Natural killer cell (primary cell): ENCODE results near the gene CCL20. TPM values are rescaled to one million over a fixed set of nuclear protein-coding genes. Genes with fewer than 3 reads are reported as not detected.

Experiments
- ATAC-seq, 3 donors: fragments of 150-1000 bp in 2 of 3; fragments of 200-7000 bp in 1 of 3; cut with Tn5 transposase; 1 replicate in 1 of 3; 2 replicates in 2 of 3; pipeline ENCODE4 v1.10.0; 2021; ENCODE audit warnings: mild to moderate bottlenecking in 2 of 3, moderate library complexity in 2 of 3
- DNase-seq, 2 donors: peaks; one replicate each; pipeline versions ENCODE4 v3.0.0 to v3.0.0-alpha.2; 2013 to 2021; ENCODE audit warnings: mixed read lengths in 1 of 2
- H3K27ac ChIP-seq: one replicate; pipeline ENCODE4 v1.5.1; 2013; ENCODE audit warnings: mild to moderate bottlenecking, low read length
- H3K27me3 ChIP-seq: one replicate; pipeline ENCODE4 v1.6.1; 2013; ENCODE audit warnings: low read length; ENCODE audit not compliant: control insufficient read depth, insufficient read depth
- H3K36me3 ChIP-seq: one replicate; pipeline ENCODE4 v1.6.1; 2013; ENCODE audit warnings: low read length; ENCODE audit not compliant: control insufficient read depth, insufficient read depth
- H3K4me1 ChIP-seq: one replicate; pipeline ENCODE4 v1.6.1; 2013; ENCODE audit warnings: low read length; ENCODE audit not compliant: control insufficient read depth, insufficient read depth
- H3K4me3 ChIP-seq: one replicate; pipeline ENCODE4 v1.5.1; 2013; ENCODE audit warnings: low read length
- H3K9me3 ChIP-seq: one replicate; pipeline ENCODE4 v1.6.1; 2013; ENCODE audit warnings: low read length; ENCODE audit not compliant: control insufficient read depth, insufficient read depth
- H3K27ac Mint-ChIP-seq, 2 donors: one replicate each; pipeline ENCODE4 v1.8.0; 2022; ENCODE audit warnings: mild to moderate bottlenecking in 2 of 2, mixed read lengths in 2 of 2, moderate library complexity in 1 of 2
- H3K27me3 Mint-ChIP-seq, 2 donors: one replicate each; pipeline ENCODE4 v1.8.0; 2022; ENCODE audit warnings: low read depth in 2 of 2, mixed read lengths in 2 of 2
- H3K36me3 Mint-ChIP-seq: one replicate; pipeline ENCODE4 v1.8.0; 2022; ENCODE audit warnings: mixed read lengths
- H3K4me1 Mint-ChIP-seq, 2 donors: one replicate each; pipeline ENCODE4 v1.8.0; 2022; ENCODE audit warnings: mixed read lengths in 2 of 2
- H3K4me3 Mint-ChIP-seq: one replicate; pipeline ENCODE4 v1.8.0; 2022; ENCODE audit warnings: mild to moderate bottlenecking, moderate library complexity, mixed read lengths
- H3K9me3 Mint-ChIP-seq, 2 donors: one replicate each; pipeline ENCODE4 v1.8.0; 2022; ENCODE audit warnings: mixed read lengths in 2 of 2
- CTCF ChIP-seq: fragments of 200-600 bp; IDR thresholded peaks from one replicate; pipeline ENCODE4 v1.8.0; 2022; ENCODE audit warnings: antibody characterized with exemption
- WGBS: methylation state at CpG from one replicate; pipeline ENCODE4 v1.1.7; 2013; ENCODE audit warnings: missing lambda C conversion rate; ENCODE audit not compliant: insufficient coverage; 5-methylcytosine and 5-hydroxymethylcytosine counted together
- intact Hi-C: fragments of 100-400 bp; cut with micrococcal nuclease; formaldehyde crosslinking; loops from one replicate; pipeline ENCODE4 v1.14.2; 2022
- total RNA-seq, 4 donors: library from RNA; stranded (reverse); fragments of 120-200 nt in 1 of 4; gene quantifications; one replicate each; pipeline versions ENCODE4 v1.2.3 to v1.2.4, GENCODE V29; 2013 to 2022

Gene CCL20
- total RNA-seq, 3 donors from 2014 or later (not counting 1 experiment from before 2014, with no cell fraction given), result 2.0 TPM; not detected in 2

- Mint-ChIP-seq H3K4me1 (no peaks in the 10 kb centered on the region), H3K27ac (no peak overlapping the region), H3K4me3 (no peak overlapping the region), H3K36me3 (no peaks in the 10 kb centered on the region), H3K27me3 (peaks cover 0 to 3% of the 10 kb centered on the region in 2 donors), H3K9me3 (no peaks in the 10 kb centered on the region)
- no peaks in the 10 kb centered on the region for H3K4me1 ChIP-seq
- WGBS, result 81% methylated on average over 4 of the region's 6 CpGs
- TF ChIP-seq CTCF, result no peak
- H3K36me3 ChIP-seq, result no peaks in the 10 kb centered on the region
- ATAC-seq, result no peak
- H3K27me3 ChIP-seq, result no peaks in the 10 kb centered on the region
- DNase-seq, result no peak
- H3K9me3 ChIP-seq, result no peaks in the 10 kb centered on the region
- intact Hi-C loops, result no loop called here
- no peak overlapping the region for H3K4me3 ChIP-seq
- no peak overlapping the region for H3K27ac ChIP-seq
These were observed 38.5 kb upstream of the CCL20 start for GRCh38 chr2:227774895-227775842.

- 85% methylated on average over 13 of the region's 14 CpGs for WGBS
- Mint-ChIP-seq H3K27me3 (peaks cover 0 to 3% of the 10 kb centered on the region in 2 donors), H3K27ac (no peak overlapping the region), H3K36me3 (no peaks in the 10 kb centered on the region), H3K4me1 (peaks cover 0 to 14% of the 10 kb centered on the region in 2 donors), H3K4me3 (no peak overlapping the region), H3K9me3 (no peaks in the 10 kb centered on the region)
- ATAC-seq (no peak), DNase-seq (no peak)
- H3K27ac ChIP-seq, result no peak overlapping the region
- no peaks in the 10 kb centered on the region for H3K9me3 ChIP-seq
- H3K27me3 ChIP-seq, result no peaks in the 10 kb centered on the region
- TF ChIP-seq CTCF, result no peak
- H3K36me3 ChIP-seq, result no peaks in the 10 kb centered on the region
- intact Hi-C loops, result no loop called here
- H3K4me3 ChIP-seq, result no peak overlapping the region
- peaks cover 11% of the 10 kb centered on the region for H3K4me1 ChIP-seq
These were observed 32.5 kb upstream of the CCL20 start for GRCh38 chr2:227780981-227781615.

DNA sequence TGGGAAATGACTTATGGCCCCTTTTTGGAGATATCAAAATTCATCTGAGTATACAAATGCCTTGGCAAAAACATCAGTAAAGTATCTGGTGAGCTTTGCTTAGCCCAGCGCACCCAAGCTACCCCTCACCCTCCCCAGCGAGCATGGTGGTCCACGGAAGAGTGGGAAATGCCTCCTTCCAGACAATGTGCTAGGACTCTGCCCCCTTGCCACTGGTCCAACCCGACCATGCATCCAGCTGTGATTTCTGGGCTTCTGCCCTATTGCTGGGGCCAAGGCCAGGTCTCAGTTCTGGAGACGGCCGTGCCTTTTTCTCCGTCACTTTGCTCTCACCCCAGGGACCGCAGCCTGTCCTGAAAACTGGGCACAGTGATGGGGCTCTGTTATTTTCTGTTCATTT lies 31.8 kb upstream of the CCL20 start:
- H3K9me3 ChIP-seq, result no peaks in the 10 kb centered on the region
- H3K36me3 ChIP-seq, result no peaks in the 10 kb centered on the region
- H3K4me1 ChIP-seq, result peaks cover 11% of the 10 kb centered on the region
- no peaks in the 10 kb centered on the region for H3K9me3 Mint-ChIP-seq
- peaks cover 0 to 3% of the 10 kb centered on the region in 2 donors for H3K27me3 Mint-ChIP-seq
- TF ChIP-seq CTCF, result no peak
- intact Hi-C loops, result no loop called here
- no peaks in the 10 kb centered on the region for H3K36me3 Mint-ChIP-seq
- H3K27ac ChIP-seq, result no peak overlapping the region
- H3K27me3 ChIP-seq, result no peaks in the 10 kb centered on the region
- no peak overlapping the region for H3K4me3 ChIP-seq
- 85% methylated on average over 8 of the region's 8 CpGs for WGBS
- ATAC-seq (no peak), DNase-seq (no peak)
- H3K4me3 Mint-ChIP-seq, result no peak overlapping the region
- H3K27ac Mint-ChIP-seq, result no peak overlapping the region
- H3K4me1 Mint-ChIP-seq, result peaks cover 0 to 14% of the 10 kb centered on the region in 2 donors
